ENCODE measurements around the gene DCLK2. TPM values are rescaled to one million over a fixed set of nuclear protein-coding genes. Genes with fewer than 3 reads are reported as not detected.

Gene DCLK2
- total RNA-seq, 1 donor from 2014 or later = 34.2 TPM

DNA sequence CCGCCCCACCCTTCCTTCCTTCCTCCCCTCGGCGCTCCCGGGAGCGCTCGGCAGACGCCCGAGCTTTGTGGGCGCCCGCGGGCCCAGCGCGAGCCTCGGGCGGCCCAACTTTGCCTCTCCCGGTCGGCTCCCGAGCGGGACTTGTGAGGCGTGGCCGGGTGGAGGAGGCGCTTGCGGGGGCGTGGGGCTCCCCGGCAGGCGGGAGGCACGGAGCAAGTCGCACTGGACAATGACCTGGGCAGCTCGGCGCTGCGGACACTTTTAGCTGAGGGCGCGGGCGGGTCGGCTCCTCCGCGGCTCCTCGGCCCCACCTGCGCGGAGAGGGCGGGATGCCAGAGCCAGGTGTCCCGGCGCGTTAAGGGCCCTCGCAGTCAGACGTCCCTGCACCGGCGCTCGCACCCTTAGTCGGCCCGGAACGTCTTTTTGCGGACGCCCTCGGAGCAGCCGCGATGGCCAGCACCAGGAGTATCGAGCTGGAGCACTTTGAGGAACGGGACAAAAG is 385 bp downstream of the DCLK2 start:
- peak in 1 of 2 donors; percentile 83 for DNase-seq (ENCODE audit: low spot score in 2 of 2)
- Histone ChIP-seq H3K27me3 (no peaks in the 10 kb centered on the region), H3K4me3 (peak overlapping the region; percentile 86 to 89), H3K9me3 (no peaks in the 10 kb centered on the region), H3K36me3 (no peaks in the 10 kb centered on the region), H3K4me1 (peaks cover 3 to 12% of the 10 kb centered on the region in 2 donors), H3K27ac (peak overlapping the region; percentile 89)
- intact Hi-C loops (cut with DNase I) = loop anchor here (1.0 to 5.0 kb wide), 6 partner anchors 20 to 158 kb away; no protein-coding TSS in a partner anchor
- TF ChIP-seq, protein P1, sequence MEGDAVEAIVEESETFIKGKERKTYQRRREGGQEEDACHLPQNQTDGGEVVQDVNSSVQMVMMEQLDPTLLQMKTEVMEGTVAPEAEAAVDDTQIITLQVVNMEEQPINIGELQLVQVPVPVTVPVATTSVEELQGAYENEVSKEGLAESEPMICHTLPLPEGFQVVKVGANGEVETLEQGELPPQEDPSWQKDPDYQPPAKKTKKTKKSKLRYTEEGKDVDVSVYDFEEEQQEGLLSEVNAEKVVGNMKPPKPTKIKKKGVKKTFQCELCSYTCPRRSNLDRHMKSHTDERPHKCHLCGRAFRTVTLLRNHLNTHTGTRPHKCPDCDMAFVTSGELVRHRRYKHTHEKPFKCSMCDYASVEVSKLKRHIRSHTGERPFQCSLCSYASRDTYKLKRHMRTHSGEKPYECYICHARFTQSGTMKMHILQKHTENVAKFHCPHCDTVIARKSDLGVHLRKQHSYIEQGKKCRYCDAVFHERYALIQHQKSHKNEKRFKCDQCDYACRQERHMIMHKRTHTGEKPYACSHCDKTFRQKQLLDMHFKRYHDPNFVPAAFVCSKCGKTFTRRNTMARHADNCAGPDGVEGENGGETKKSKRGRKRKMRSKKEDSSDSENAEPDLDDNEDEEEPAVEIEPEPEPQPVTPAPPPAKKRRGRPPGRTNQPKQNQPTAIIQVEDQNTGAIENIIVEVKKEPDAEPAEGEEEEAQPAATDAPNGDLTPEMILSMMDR (IDR thresholded peaks at IDR 0.05) = no peak

DNA sequence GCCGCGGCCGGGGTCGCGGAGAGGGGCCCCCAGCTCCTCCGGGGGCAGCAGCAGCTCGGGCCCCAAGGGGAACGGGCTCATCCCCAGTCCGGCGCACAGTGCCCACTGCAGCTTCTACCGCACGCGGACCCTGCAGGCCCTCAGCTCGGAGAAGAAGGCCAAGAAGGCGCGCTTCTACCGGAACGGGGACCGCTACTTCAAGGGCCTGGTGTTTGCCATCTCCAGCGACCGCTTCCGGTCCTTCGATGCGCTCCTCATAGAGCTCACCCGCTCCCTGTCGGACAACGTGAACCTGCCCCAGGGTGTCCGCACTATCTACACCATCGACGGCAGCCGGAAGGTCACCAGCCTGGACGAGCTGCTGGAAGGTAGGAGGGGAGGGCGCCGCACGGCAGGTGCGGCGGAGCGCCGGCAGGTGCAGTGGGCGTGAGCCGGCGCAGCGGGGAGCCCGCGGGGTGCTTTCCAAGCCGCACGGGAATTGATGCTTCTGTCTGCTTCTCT is 886 bp downstream of the DCLK2 start:
- Histone ChIP-seq H3K36me3 (no peaks in the 10 kb centered on the region), H3K4me1 (peaks cover 3 to 8% of the 10 kb centered on the region in 2 donors), H3K27me3 (no peaks in the 10 kb centered on the region), H3K4me3 (peak overlapping the region; percentile 86 to 89), H3K9me3 (no peaks in the 10 kb centered on the region), H3K27ac (peak overlapping the region; percentile 89)
- intact Hi-C loops (cut with DNase I) = loop anchor here (2.0 to 5.0 kb wide), 5 partner anchors 20 to 158 kb away; no protein-coding TSS in a partner anchor
- DNase-seq (ENCODE audit: low spot score in 2 of 2) = peak in 1 of 2 donors; percentile 67
- TF ChIP-seq, protein P1 (IDR thresholded peaks at IDR 0.05) = peak in 1 of 3 experiments; percentile 29

DNA sequence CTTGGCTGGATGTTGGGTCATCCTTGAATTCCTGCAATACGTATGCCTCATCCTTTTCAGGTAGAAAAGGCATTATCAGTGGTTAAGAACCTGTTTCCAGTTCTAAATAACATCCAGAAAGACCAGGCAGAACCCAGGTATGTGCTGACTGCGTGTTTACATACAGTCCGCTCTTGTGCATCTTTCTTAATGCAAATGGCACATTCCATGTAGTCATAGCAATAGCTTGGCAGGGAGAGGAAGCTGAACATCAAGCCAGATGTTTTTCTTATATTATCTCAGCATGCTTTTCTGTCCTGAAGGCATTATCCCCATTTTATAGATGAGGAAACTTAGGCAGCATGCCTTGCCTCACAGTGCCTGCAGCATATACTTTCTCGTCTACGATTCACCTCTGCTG is 2.1 kb downstream of the DCLK2 start:
- intact Hi-C loops (cut with DNase I) = no loop called here
- H3K27me3 ChIP-seq = no peaks in the 10 kb centered on the region
- H3K9me3 ChIP-seq = no peaks in the 10 kb centered on the region
- no peak for DNase-seq (ENCODE audit: low spot score in 2 of 2)
- H3K27ac ChIP-seq = no peak overlapping the region
- peak overlapping the region; percentile 86 to 89 for H3K4me3 ChIP-seq
- peaks cover 3 to 8% of the 10 kb centered on the region in 2 donors for H3K4me1 ChIP-seq
- H3K36me3 ChIP-seq = no peaks in the 10 kb centered on the region
- TF ChIP-seq, protein P1 (IDR thresholded peaks at IDR 0.05) = no peak

DNA sequence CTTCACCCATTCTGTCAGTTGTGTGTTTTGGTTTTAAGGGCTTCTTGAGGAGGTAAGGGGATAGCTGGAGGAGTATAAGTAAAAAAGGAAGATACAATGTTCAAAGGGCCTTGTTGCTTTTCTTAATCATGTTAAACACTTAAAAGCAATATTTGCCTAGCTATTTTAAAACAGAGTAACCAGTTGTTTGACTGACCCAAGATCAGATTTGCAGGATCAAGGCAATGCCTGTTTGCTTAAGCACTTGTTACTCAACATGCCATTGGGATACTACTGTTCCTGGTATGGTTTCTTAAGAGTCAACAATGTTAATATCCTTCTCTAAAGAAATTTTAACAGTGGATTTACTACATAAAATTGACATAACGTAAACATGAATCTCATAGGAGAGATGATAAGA is 2.6 kb downstream of the DCLK2 start:
- Histone ChIP-seq H3K36me3 (no peaks in the 10 kb centered on the region), H3K27ac (no peak overlapping the region), H3K9me3 (no peaks in the 10 kb centered on the region), H3K4me1 (peaks cover 3 to 8% of the 10 kb centered on the region in 2 donors), H3K27me3 (no peaks in the 10 kb centered on the region), H3K4me3 (peak overlapping the region; percentile 86 to 89)
- TF ChIP-seq, protein P1 (IDR thresholded peaks at IDR 0.05) = no peak
- DNase-seq (ENCODE audit: low spot score in 2 of 2) = no peak
- intact Hi-C loops (cut with DNase I) = no loop called here

DNA sequence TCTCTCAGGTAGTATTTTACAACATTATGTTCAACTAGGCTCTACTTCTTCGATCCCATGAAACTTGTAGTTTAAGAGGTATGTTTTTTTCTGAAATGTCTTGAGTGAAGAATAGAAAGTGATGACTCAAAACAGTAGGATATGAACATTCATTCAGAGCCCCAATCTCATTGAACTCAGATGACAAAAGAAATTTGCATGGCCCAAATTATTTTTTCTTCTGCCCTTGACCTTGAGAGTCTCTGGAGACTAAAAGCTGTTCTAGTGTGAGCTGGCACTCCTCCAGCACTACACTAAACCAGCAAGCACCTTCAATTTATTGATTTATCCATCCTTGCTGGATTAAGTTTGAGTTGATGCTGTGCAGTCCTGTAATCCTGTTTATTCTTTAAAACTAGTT is 4.0 kb downstream of the DCLK2 start:
- peaks cover 3 to 8% of the 10 kb centered on the region in 2 donors for H3K4me1 ChIP-seq
- TF ChIP-seq, protein P1 (IDR thresholded peaks at IDR 0.05) = no peak
- H3K4me3 ChIP-seq = no peak overlapping the region
- intact Hi-C loops (cut with DNase I) = no loop called here
- no peak for DNase-seq (ENCODE audit: low spot score in 2 of 2)
- no peak overlapping the region for H3K27ac ChIP-seq
- H3K36me3 ChIP-seq = no peaks in the 10 kb centered on the region
- no peaks in the 10 kb centered on the region for H3K27me3 ChIP-seq
- H3K9me3 ChIP-seq = no peaks in the 10 kb centered on the region
